ENCODE results near the gene FAM13C. TPM values are rescaled to one million over a fixed set of nuclear protein-coding genes. Genes with fewer than 3 reads are reported as not detected.

Gene FAM13C
- total RNA-seq, 1 experiment from 2014 or later = 0.07 TPM

DNA sequence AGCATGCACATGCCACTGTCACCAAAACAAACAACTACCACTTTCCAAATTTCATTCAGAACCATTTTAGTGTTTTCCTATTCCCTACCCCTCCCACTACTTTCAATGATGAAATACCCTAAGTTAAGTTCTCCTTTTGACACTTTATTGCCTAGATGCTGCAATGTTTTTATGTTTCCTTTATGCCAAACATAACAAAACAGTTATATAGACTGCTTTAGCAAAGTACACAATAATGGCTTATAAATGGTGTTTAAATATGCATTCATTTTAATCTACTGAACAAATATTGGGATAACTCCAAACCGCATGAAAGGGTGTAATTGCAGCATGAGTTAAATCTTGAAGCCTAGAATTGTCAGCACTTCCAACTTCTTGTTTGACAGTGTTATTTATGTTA, 116.7 kb downstream of the FAM13C start:
- TF ChIP-seq EZH2phosphoT487 (IDR thresholded peaks at IDR 0.05; ENCODE audit: borderline replicate concordance, low read length) = no peak
- TF ChIP-seq EZH2 (IDR thresholded peaks at IDR 0.05; ENCODE audit: low read length, unreplicated experiment) = no peak
- TF ChIP-seq, protein P1, sequence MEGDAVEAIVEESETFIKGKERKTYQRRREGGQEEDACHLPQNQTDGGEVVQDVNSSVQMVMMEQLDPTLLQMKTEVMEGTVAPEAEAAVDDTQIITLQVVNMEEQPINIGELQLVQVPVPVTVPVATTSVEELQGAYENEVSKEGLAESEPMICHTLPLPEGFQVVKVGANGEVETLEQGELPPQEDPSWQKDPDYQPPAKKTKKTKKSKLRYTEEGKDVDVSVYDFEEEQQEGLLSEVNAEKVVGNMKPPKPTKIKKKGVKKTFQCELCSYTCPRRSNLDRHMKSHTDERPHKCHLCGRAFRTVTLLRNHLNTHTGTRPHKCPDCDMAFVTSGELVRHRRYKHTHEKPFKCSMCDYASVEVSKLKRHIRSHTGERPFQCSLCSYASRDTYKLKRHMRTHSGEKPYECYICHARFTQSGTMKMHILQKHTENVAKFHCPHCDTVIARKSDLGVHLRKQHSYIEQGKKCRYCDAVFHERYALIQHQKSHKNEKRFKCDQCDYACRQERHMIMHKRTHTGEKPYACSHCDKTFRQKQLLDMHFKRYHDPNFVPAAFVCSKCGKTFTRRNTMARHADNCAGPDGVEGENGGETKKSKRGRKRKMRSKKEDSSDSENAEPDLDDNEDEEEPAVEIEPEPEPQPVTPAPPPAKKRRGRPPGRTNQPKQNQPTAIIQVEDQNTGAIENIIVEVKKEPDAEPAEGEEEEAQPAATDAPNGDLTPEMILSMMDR (conservative IDR thresholded peaks at IDR 0.05; ENCODE audit: low read depth, low read length) = no peak
- H3K4me1 ChIP-seq (ENCODE audit: insufficient read depth, low read length) = no peaks in the 10 kb centered on the region
- peaks cover 34% of the 10 kb centered on the region for H3K27me3 ChIP-seq (ENCODE audit: low read length)
- no peaks in the 10 kb centered on the region for H4K20me1 ChIP-seq (ENCODE audit: low read length)
- intact Hi-C loops (cut with micrococcal nuclease) = loop anchor here (10.0 kb wide), 1 partner anchor 799 kb away; no protein-coding TSS in a partner anchor
- H3K9me2 ChIP-seq (replicated peaks; ENCODE audit: low read length) = no peaks in the 10 kb centered on the region
- no peaks in the 10 kb centered on the region for H3K79me2 ChIP-seq (ENCODE audit: low read length)
- CTCF ChIA-PET = no interaction called here
- DNase-seq (no peak), ATAC-seq (no peak; the same call in 1 of the 2 replicates)
- POLR2A ChIA-PET (ENCODE audit: unreplicated experiment) = no interaction called here
- no peaks in the 10 kb centered on the region for H3K36me3 ChIP-seq (ENCODE audit: low read depth, low read length)
- no peak overlapping the region for H3K4me3 ChIP-seq (ENCODE audit: low read length)
- H3K9ac ChIP-seq (ENCODE audit: low read length) = no peak overlapping the region
- no peaks in the 10 kb centered on the region for H3F3A ChIP-seq (ENCODE audit: low read length, unreplicated experiment)
- no TSS peak for BruUV-seq (replicated peaks)
- H3K4me2 ChIP-seq (ENCODE audit: low read length) = no peak overlapping the region
- H3K27ac ChIP-seq (ENCODE audit: low read length) = no peak overlapping the region
- H2AFZ ChIP-seq (ENCODE audit: low read length) = no peak overlapping the region
- H3K9me3 ChIP-seq (ENCODE audit: low read length) = no peaks in the 10 kb centered on the region

DNA sequence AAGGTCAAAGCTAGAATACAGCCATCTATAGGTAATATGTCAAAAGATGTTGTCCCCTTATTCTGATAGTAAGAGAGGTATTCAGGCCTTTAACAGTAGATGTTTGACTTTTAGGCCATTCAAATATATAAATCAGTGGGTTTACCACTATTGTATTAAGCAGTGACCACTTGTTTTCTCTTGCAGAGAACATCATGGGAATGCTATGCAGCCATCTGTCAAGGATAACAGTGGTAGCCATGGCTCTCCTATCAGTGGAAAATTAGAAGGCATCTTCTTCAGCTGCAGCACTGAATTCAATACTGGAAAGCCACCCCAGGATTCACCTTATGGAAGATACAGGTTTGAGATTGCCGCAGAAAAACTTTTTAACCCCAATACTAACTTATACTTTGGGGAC, 117.5 kb downstream of the FAM13C start:
- ChIA-PET POLR2A (ENCODE audit: unreplicated experiment) (no interaction called here), CTCF (no interaction called here)
- H2AFZ ChIP-seq (ENCODE audit: low read length) = no peak overlapping the region
- ATAC-seq (no peak), DNase-seq (no peak)
- H4K20me1 ChIP-seq (ENCODE audit: low read length) = no peaks in the 10 kb centered on the region
- H3K36me3 ChIP-seq (ENCODE audit: low read depth, low read length) = no peaks in the 10 kb centered on the region
- H3K4me3 ChIP-seq (ENCODE audit: low read length) = no peak overlapping the region
- no peaks in the 10 kb centered on the region for H3K79me2 ChIP-seq (ENCODE audit: low read length)
- no peaks in the 10 kb centered on the region for H3K9me2 ChIP-seq (replicated peaks; ENCODE audit: low read length)
- H3K27ac ChIP-seq (ENCODE audit: low read length) = no peak overlapping the region
- intact Hi-C loops (cut with micrococcal nuclease) = loop anchor here (5.0 to 10.0 kb wide), 3 partner anchors 117 to 800 kb away; partner anchors contain the start of gene FAM13C
- TF ChIP-seq EZH2 (IDR thresholded peaks at IDR 0.05; ENCODE audit: low read length, unreplicated experiment) (no peak), EZH2phosphoT487 (IDR thresholded peaks at IDR 0.05; ENCODE audit: borderline replicate concordance, low read length) (no peak)
- TF ChIP-seq, protein P1 (conservative IDR thresholded peaks at IDR 0.05; ENCODE audit: low read depth, low read length) = no peak
- peaks cover 34% of the 10 kb centered on the region for H3K27me3 ChIP-seq (ENCODE audit: low read length)
- H3K9ac ChIP-seq (ENCODE audit: low read length) = no peak overlapping the region
- H3K9me3 ChIP-seq (ENCODE audit: low read length) = no peaks in the 10 kb centered on the region
- no peaks in the 10 kb centered on the region for H3F3A ChIP-seq (ENCODE audit: low read length, unreplicated experiment)
- no peak overlapping the region for H3K4me2 ChIP-seq (ENCODE audit: low read length)
- no TSS peak for BruUV-seq (replicated peaks)
- H3K4me1 ChIP-seq (ENCODE audit: insufficient read depth, low read length) = no peaks in the 10 kb centered on the region

DNA sequence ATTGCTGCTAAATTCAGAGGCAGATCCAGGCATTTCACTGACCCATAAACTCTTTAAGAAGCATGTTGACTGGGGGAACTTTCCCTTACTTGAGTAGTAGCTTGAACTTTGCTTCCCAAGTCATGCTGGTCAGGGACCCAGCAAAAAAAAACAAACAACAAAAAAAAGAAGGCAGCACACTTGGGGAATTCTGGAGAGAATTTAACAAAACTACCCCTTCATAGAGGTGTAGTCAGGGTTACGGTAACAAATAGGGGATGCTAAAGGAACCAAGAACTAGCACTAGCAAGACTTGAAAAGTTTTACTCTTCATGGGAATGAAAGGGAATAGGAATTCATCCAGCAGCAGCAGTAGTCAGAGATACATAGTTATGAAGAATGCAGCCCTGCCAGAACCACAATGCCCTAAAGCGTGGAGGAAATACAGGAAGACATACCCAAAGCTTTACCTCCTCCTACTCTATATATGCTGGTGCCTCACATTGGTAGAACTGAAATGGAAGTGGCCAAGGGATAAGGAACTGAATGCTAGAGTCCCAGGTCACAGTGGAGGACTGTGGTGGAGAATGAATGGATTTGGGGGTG, 118.6 kb downstream of the FAM13C start:
- intact Hi-C loops (cut with micrococcal nuclease) = loop anchor here (5.0 to 10.0 kb wide), 3 partner anchors 119 to 801 kb away; partner anchors contain the start of gene FAM13C
- POLR2A ChIA-PET (ENCODE audit: unreplicated experiment) = no interaction called here

More for the DNA sequence above, 118.6 kb downstream of the FAM13C start:
- no peaks in the 10 kb centered on the region for H3K9me2 ChIP-seq (replicated peaks; ENCODE audit: low read length)
- TF ChIP-seq, protein P1 (conservative IDR thresholded peaks at IDR 0.05; ENCODE audit: low read depth, low read length) = no peak
- TF ChIP-seq EZH2 (IDR thresholded peaks at IDR 0.05; ENCODE audit: low read length, unreplicated experiment) (no peak), EZH2phosphoT487 (IDR thresholded peaks at IDR 0.05; ENCODE audit: borderline replicate concordance, low read length) (no peak)
- H3K9me3 ChIP-seq (ENCODE audit: low read length) = no peaks in the 10 kb centered on the region
- no peak overlapping the region for H2AFZ ChIP-seq (ENCODE audit: low read length)
- peaks cover 34% of the 10 kb centered on the region for H3K27me3 ChIP-seq (ENCODE audit: low read length)
- no peaks in the 10 kb centered on the region for H4K20me1 ChIP-seq (ENCODE audit: low read length)
- H3K27ac ChIP-seq (ENCODE audit: low read length) = no peak overlapping the region
- no peak overlapping the region for H3K4me2 ChIP-seq (ENCODE audit: low read length)
- ATAC-seq (no peak), DNase-seq (no peak)
- BruUV-seq (replicated peaks) = no TSS peak
- H3K9ac ChIP-seq (ENCODE audit: low read length) = no peak overlapping the region
- CTCF ChIA-PET = no interaction called here
- H3K36me3 ChIP-seq (ENCODE audit: low read depth, low read length) = no peaks in the 10 kb centered on the region
- H3K4me1 ChIP-seq (ENCODE audit: insufficient read depth, low read length) = no peaks in the 10 kb centered on the region
- H3K4me3 ChIP-seq (ENCODE audit: low read length) = no peak overlapping the region
- no peaks in the 10 kb centered on the region for H3F3A ChIP-seq (ENCODE audit: low read length, unreplicated experiment)
- H3K79me2 ChIP-seq (ENCODE audit: low read length) = no peaks in the 10 kb centered on the region

Data from PC-3 (cell line).